Measurements from ENCODE around the gene MDH1B. TPM values are rescaled to one million over a fixed set of nuclear protein-coding genes. Genes with fewer than 3 reads are reported as not detected.
"Not testable (repeated sequence)": the region's sequence is repeated elsewhere in the genome, so short reads cannot be mapped to it uniquely, and the experiment has no call there.

MDH1B gene
- total RNA-seq, 6 experiments from 2014 or later, result 0.11 to 0.32 (median 0.18) TPM; not detected in 2

DNA sequence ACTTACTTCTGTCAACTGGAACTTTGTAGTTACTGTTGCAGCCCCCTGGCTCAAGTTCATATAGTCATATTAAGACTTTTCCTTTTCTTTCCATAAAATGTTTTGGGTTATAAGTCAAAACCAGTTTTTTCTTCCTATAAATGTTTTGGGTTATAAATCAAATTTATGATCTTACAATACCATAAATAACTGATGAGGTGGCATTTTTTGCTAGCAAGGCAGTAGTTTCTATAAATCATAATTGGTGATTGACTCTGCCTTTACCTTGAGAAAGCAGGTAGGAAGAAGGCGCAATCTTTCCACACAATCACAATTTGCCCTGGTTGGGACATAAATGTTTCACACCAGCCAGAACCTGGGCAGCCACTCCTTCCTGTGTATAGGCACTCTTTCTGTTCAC, 41.8 kb downstream of the MDH1B start:
- Histone ChIP-seq H3K36me3 (no peaks in the 10 kb centered on the region), H3K9me3 (no peaks in the 10 kb centered on the region), H3K4me3 (no peak overlapping the region), H3K4me1 (no peaks in the 10 kb centered on the region), H3K27ac (no peak overlapping the region), H3K27me3 (no peaks in the 10 kb centered on the region)
- intact Hi-C loops (cut with DNase I), result no loop called here
- WGBS (ENCODE audit: insufficient coverage, low coverage, low lambda C conversion rate, missing lambda C conversion rate), result 88% methylated on average over 1 of the region's 1 CpG
- ATAC-seq, result no peak
- DNase-seq, result no peak
- TF ChIP-seq POLR2A (IDR thresholded peaks at IDR 0.05) (no peak), CTCF (IDR thresholded peaks at IDR 0.05) (no peak)

DNA sequence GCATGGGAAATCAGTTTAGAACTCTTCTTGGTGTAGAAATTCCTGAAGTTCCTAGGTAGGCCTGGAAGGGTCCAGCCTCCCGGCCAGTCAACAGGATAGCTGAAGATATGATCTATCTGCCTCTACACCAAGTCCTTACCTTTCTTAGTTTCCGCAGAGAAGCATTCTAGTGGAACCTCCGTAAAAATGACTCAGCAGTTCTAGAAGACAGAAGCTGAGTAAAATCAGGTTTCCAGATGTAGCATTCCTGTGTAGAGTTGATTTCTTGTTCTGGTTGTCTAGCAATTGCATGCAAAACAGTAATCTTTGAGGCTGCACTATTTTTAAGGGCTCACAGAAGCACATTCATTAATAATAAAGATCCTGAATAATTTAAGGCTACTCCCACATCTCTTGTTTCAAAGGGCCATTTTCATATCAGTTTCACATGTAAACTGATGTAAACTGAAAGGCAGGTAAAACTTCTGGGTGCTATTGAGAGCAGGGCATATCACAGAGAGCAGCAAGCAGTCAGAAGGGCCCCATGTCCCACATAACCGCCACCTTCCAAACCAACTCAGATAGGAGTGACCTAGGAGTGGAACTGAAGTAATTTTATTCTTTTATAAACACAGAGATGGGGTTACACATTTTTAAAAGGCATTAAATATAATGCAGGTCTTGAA, 43.7 kb downstream of the MDH1B start:
- no peak overlapping the region for H3K27ac ChIP-seq
- DNase-seq (no peak), ATAC-seq (no peak)
- intact Hi-C loops (cut with DNase I), result no loop called here
- no peaks in the 10 kb centered on the region for H3K4me1 ChIP-seq
- WGBS (ENCODE audit: insufficient coverage, low coverage, low lambda C conversion rate, missing lambda C conversion rate), result 55% methylated on average over 4 of the region's 4 CpGs
- TF ChIP-seq CTCF (IDR thresholded peaks at IDR 0.05), result no peak
- TF ChIP-seq POLR2A (IDR thresholded peaks at IDR 0.05), result no peak
- no peaks in the 10 kb centered on the region for H3K36me3 ChIP-seq
- H3K27me3 ChIP-seq, result no peaks in the 10 kb centered on the region
- no peak overlapping the region for H3K4me3 ChIP-seq
- no peaks in the 10 kb centered on the region for H3K9me3 ChIP-seq

DNA sequence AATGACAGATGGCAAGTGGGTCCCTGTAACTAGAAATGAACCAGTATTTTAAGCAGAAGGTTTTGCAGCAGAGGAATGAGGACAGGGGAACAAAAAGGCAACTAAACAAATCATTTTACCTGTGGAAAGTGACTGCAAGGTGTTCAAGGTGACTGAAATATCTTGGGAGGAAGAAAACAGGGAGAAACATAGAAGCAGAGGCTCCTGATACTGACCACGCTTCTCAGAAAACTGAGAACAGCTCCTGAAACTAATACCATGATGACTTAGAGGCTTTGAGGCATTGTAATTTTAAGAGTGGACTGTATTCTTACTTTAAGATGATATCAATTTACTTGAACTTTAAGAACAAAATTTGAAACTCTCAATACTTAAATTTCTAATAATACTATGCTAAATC, 46.8 kb downstream of the MDH1B start, which contains the start of gene DYTN:
Gene DYTN, minus strand, starts transcription at position 101 of the 400 bp plus-strand sequence. CDS start 117 bp downstream, outside the sequence.
- Histone ChIP-seq H3K27ac (no peak within 1 kb of the TSS), H3K27me3 (no peaks in the 10 kb centered on the region), H3K9me3 (no peaks in the 10 kb centered on the region), H3K4me3 (no peak within 1 kb of the TSS), H3K4me1 (no peaks in the 10 kb centered on the region), H3K36me3 (no peaks in the 10 kb centered on the region)
- TF ChIP-seq POLR2A (IDR thresholded peaks at IDR 0.05), result no peak
- TF ChIP-seq CTCF (IDR thresholded peaks at IDR 0.05), result no peak
- intact Hi-C loops (cut with DNase I), result no loop called here
- ATAC-seq, result no peak
- DNase-seq, result no peak
- 42% methylated on average over 1 of the region's 1 CpG for WGBS (ENCODE audit: insufficient coverage, low coverage, low lambda C conversion rate, missing lambda C conversion rate)

GRCh38 chr2:206716623-206717022, 48.5 kb downstream of the MDH1B start:
- TF ChIP-seq CTCF (IDR thresholded peaks at IDR 0.05) (no peak), POLR2A (IDR thresholded peaks at IDR 0.05) (no peak)
- no peaks in the 10 kb centered on the region for H3K4me1 ChIP-seq
- no peak overlapping the region for H3K4me3 ChIP-seq
- no peak for DNase-seq
- 59% methylated on average over 3 of the region's 3 CpGs for WGBS (ENCODE audit: insufficient coverage, low coverage, low lambda C conversion rate, missing lambda C conversion rate)
- no peak for ATAC-seq
- no peak overlapping the region for H3K27ac ChIP-seq
- H3K27me3 ChIP-seq, result no peaks in the 10 kb centered on the region
- H3K36me3 ChIP-seq, result no peaks in the 10 kb centered on the region
- intact Hi-C loops (cut with DNase I), result no loop called here
- H3K9me3 ChIP-seq, result no peaks in the 10 kb centered on the region

DNA sequence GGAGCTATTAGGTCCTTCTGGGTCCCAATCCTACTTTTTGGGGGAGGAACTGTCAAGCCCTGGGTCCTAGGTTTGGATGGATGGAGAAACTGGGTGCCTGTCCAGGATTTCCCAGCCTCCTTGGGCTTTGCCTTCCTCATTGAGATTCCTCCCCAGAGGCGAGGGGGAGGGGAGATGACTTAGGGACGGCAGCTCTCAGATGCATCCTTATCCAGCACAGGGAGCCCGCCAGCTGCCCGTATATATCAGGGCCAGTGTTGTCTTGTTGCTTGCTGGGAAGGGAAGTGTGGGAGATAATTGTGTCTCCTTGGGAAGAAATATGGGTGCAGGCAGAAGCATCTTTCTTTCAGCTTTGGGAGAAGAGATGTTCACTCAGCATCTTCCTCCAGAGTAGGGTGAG, 49.9 kb downstream of the MDH1B start:
- H3K27me3 ChIP-seq; intact Hi-C loops (cut with DNase I); H3K9me3 ChIP-seq; DNase-seq; H3K27ac ChIP-seq; ATAC-seq; H3K36me3 ChIP-seq; H3K4me1 ChIP-seq; H3K4me3 ChIP-seq: not testable (repeated sequence)
- no CpG with 5 or more reads among the region's 4 CpGs for WGBS (ENCODE audit: insufficient coverage, low coverage, low lambda C conversion rate, missing lambda C conversion rate)

All from right lobe of liver (tissue), 6 donors.